HG02973 (cell line): Measurements from ENCODE around the gene ACP2.

Experiments
- ATAC-seq: cut with Tn5 transposase; IDR thresholded peaks from one replicate; pipeline ENCODE4 v1.9.1; 2021; ENCODE audit warnings: moderate library complexity; ENCODE audit not compliant: unreplicated experiment

The ACP2 gene

GRCh38 chr11:47244448-47245350, 3.9 kb downstream of the ACP2 start:
- ATAC-seq: no peak

GRCh38 chr11:47243454-47243853, 5.2 kb downstream of the ACP2 start:
- no peak for ATAC-seq

- ATAC-seq: no peak
Observed at GRCh38 chr11:47242596-47243192, 5.9 kb downstream of the ACP2 start.

- ATAC-seq: no peak
Observed at GRCh38 chr11:47241841-47242301, 6.7 kb downstream of the ACP2 start.

- ATAC-seq: no peak
Observed at GRCh38 chr11:47239852-47240251, 8.8 kb downstream of the ACP2 start.

- no peak for ATAC-seq
Observed at GRCh38 chr11:47236482-47236881, 12.1 kb downstream of the ACP2 start.

GRCh38 chr11:47235163-47235562, 13.5 kb downstream of the ACP2 start:
- no peak for ATAC-seq

- no peak for ATAC-seq
Observed at GRCh38 chr11:47234669-47235100, 13.9 kb downstream of the ACP2 start.

GRCh38 chr11:47233989-47234668, 14.5 kb downstream of the ACP2 start:
- no peak for ATAC-seq

GRCh38 chr11:47233051-47233450, 15.6 kb downstream of the ACP2 start:
- no peak for ATAC-seq

- no peak for ATAC-seq
Observed at GRCh38 chr11:47229161-47229560, 19.5 kb downstream of the ACP2 start.

GRCh38 chr11:47225552-47226400, 22.8 kb downstream of the ACP2 start:
- ATAC-seq: peak; percentile 93

- ATAC-seq: no peak
Observed at GRCh38 chr11:47222696-47223095, 25.9 kb downstream of the ACP2 start.

GRCh38 chr11:47220401-47220821, 28.2 kb downstream of the ACP2 start:
- ATAC-seq: no peak

- ATAC-seq: no peak
Observed at GRCh38 chr11:47216121-47216798, 32.4 kb downstream of the ACP2 start.

- ATAC-seq: no peak
Observed at GRCh38 chr11:47215366-47215910, 33.2 kb downstream of the ACP2 start.

- peak; percentile 62 for ATAC-seq
Observed at GRCh38 chr11:47213950-47214565, 34.6 kb downstream of the ACP2 start.

- no peak for ATAC-seq
Observed at GRCh38 chr11:47212938-47213337, 35.7 kb downstream of the ACP2 start.

- ATAC-seq: no peak
Observed at GRCh38 chr11:47208628-47209027, 40.0 kb downstream of the ACP2 start.
